ENCODE measurements around the gene AASDH.

Gene AASDH

GRCh38 chr4:56387023-56388001, at the start of gene AASDH:
AASDH (minus strand) TSS chr4:56387491; CDS start chr4:56384299, 3,192 bp downstream.
- TF ChIP-seq CTCF (IDR thresholded peaks at IDR 0.05; ENCODE audit: low read depth, low read length), result no peak
- peak within 1 kb of the TSS; percentile 80 for H3K4me3 ChIP-seq (ENCODE audit: low read depth, low read length)

- TF ChIP-seq CTCF (IDR thresholded peaks at IDR 0.05; ENCODE audit: low read depth, low read length), result no peak
- peak within 1 kb of the TSS; percentile 83 for H3K4me3 ChIP-seq (ENCODE audit: low read depth, low read length)
Measured at GRCh38 chr4:56435140-56435926, 48.0 kb upstream of the AASDH start, which contains the start of gene PPAT. PPAT (minus strand) TSS chr4:56435615; CDS start chr4:56435477, 138 bp downstream.

GRCh38 chr4:56434599-56435139, 47.4 kb upstream of the AASDH start:
- peak overlapping the region; percentile 83 for H3K4me3 ChIP-seq (ENCODE audit: low read depth, low read length)
- no peak for TF ChIP-seq CTCF (IDR thresholded peaks at IDR 0.05; ENCODE audit: low read depth, low read length)

GRCh38 chr4:56433280-56433679, 46.0 kb upstream of the AASDH start:
- no peak for TF ChIP-seq CTCF (IDR thresholded peaks at IDR 0.05; ENCODE audit: low read depth, low read length)
- H3K4me3 ChIP-seq (ENCODE audit: low read depth, low read length), result no peak overlapping the region

- H3K4me3 ChIP-seq (ENCODE audit: low read depth, low read length), result no peak overlapping the region
- TF ChIP-seq CTCF (IDR thresholded peaks at IDR 0.05; ENCODE audit: low read depth, low read length), result no peak
Measured at GRCh38 chr4:56430203-56430602, 42.9 kb upstream of the AASDH start.

GRCh38 chr4:56427179-56427578, 39.9 kb upstream of the AASDH start:
- no peak for TF ChIP-seq CTCF (IDR thresholded peaks at IDR 0.05; ENCODE audit: low read depth, low read length)
- H3K4me3 ChIP-seq (ENCODE audit: low read depth, low read length), result no peak overlapping the region

Data from WI38 (cell line).